OCI-LY3 (cell line): ENCODE data around the gene KAT6B.

Source experiments
- H2AFZ ChIP-seq: fragments of 200-600, 300-600 bp; shearing (Covaris generic); 2 replicates; pipeline ENCODE4 v1.6.0; 2014; ENCODE audit warnings: antibody characterized with exemption, low read depth, low read length
- H3K27ac ChIP-seq: fragments of 200-600, 300-600 bp; sonication (generic); 2 replicates; pipeline ENCODE4 v1.5.1; 2014; ENCODE audit warnings: mild to moderate bottlenecking, low read length, moderate library complexity, mixed read lengths
- H3K27me3 ChIP-seq: fragments of 200-600, 300-600 bp; sonication (generic); 2 replicates; pipeline ENCODE4 v1.6.1; 2014; ENCODE audit warnings: low read depth, low read length, mixed read lengths
- H3K36me3 ChIP-seq: fragments of 200-600, 300-600 bp; sonication (generic); replicated peaks from 2 replicates; pipeline ENCODE3; 2014; ENCODE audit warnings: low read depth, low read length, mixed read lengths
- H3K4me1 ChIP-seq: fragments of 300-600, 200-600 bp; sonication (generic); 2 replicates; pipeline ENCODE4 v1.6.1; 2014; ENCODE audit warnings: low read length, mixed read lengths
- H3K4me2 ChIP-seq: fragments of 200-600, 300-600 bp; sonication (generic); 2 replicates; pipeline ENCODE4 v1.6.1; 2014; ENCODE audit warnings: low read length, mixed read lengths
- H3K4me3 ChIP-seq: fragments of 300-600, 200-600 bp; sonication (generic); 2 replicates; pipeline ENCODE4 v1.5.1; 2014; ENCODE audit warnings: antibody characterized with exemption, mild to moderate bottlenecking, low read length, moderate library complexity
- H3K79me2 ChIP-seq: fragments of 300-600, 200-600 bp; shearing (Covaris generic); 2 replicates; pipeline ENCODE4 v1.6.1; 2014; ENCODE audit warnings: mild to moderate bottlenecking, low read length, mixed read lengths
- H3K9ac ChIP-seq: fragments of 300-600, 200-600 bp; shearing (Covaris generic); 2 replicates; pipeline ENCODE4 v1.6.0; 2014; ENCODE audit warnings: mild to moderate bottlenecking, low read length, moderate library complexity
- H3K9me3 ChIP-seq: fragments of 200-600, 300-600 bp; shearing (Covaris generic); 2 replicates; pipeline ENCODE4 v1.6.1; 2014; ENCODE audit warnings: low read length, mixed read lengths; ENCODE audit not compliant: insufficient read depth
- H4K20me1 ChIP-seq: fragments of 200-600, 300-600 bp; sonication (generic); 2 replicates; pipeline ENCODE4 v1.6.1; 2016; ENCODE audit warnings: low read length, mixed read lengths; ENCODE audit not compliant: insufficient read depth
- EZH2phosphoT487 ChIP-seq: fragments of 200-600 bp; shearing (Covaris generic); IDR thresholded peaks from 2 replicates; pipeline ENCODE4 v1.6.1; 2018; ENCODE audit warnings: antibody characterized with exemption, mixed run types, low read depth
- TF ChIP-seq, protein P1 (sequence below): fragments of 200-600, 300-600 bp; sonication (generic); IDR thresholded peaks from 2 replicates; pipeline ENCODE4 v1.5.1; 2014; ENCODE audit warnings: antibody characterized with exemption, low read length, low read depth

The KAT6B gene

DNA sequence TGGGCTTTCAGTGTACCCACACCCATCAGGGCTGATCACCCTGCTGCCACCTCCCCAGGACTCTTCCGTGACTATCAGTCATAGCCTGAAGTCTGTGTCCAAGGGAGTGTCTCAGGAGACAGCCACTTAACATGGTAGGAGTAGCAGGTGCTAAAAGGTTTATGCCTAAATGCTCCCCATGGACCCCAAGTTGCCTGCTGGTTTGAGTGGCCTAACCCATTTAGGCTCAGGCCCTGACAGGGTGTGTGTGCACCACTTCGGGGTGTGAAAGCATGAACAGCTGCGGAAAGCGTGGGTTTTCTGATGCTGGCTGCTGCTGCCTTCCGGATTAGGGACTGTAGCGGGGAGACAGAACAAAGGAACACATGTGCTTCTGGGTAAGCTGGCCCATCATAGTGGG, 191.9 kb downstream of the KAT6B start:
- H3K4me1 ChIP-seq: peaks cover 32% of the 10 kb centered on the region
- no peak overlapping the region for H3K4me3 ChIP-seq
- no peak overlapping the region for H3K4me2 ChIP-seq
- H3K27me3 ChIP-seq: no peaks in the 10 kb centered on the region
- H3K9me3 ChIP-seq: no peaks in the 10 kb centered on the region
- no peak overlapping the region for H3K9ac ChIP-seq
- no peaks in the 10 kb centered on the region for H3K79me2 ChIP-seq
- H4K20me1 ChIP-seq: no peaks in the 10 kb centered on the region
- H3K27ac ChIP-seq: no peak overlapping the region
- no peaks in the 10 kb centered on the region for H3K36me3 ChIP-seq
- TF ChIP-seq, protein P1, sequence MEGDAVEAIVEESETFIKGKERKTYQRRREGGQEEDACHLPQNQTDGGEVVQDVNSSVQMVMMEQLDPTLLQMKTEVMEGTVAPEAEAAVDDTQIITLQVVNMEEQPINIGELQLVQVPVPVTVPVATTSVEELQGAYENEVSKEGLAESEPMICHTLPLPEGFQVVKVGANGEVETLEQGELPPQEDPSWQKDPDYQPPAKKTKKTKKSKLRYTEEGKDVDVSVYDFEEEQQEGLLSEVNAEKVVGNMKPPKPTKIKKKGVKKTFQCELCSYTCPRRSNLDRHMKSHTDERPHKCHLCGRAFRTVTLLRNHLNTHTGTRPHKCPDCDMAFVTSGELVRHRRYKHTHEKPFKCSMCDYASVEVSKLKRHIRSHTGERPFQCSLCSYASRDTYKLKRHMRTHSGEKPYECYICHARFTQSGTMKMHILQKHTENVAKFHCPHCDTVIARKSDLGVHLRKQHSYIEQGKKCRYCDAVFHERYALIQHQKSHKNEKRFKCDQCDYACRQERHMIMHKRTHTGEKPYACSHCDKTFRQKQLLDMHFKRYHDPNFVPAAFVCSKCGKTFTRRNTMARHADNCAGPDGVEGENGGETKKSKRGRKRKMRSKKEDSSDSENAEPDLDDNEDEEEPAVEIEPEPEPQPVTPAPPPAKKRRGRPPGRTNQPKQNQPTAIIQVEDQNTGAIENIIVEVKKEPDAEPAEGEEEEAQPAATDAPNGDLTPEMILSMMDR: no peak
- no peak for TF ChIP-seq EZH2phosphoT487
- H2AFZ ChIP-seq: no peak overlapping the region

DNA sequence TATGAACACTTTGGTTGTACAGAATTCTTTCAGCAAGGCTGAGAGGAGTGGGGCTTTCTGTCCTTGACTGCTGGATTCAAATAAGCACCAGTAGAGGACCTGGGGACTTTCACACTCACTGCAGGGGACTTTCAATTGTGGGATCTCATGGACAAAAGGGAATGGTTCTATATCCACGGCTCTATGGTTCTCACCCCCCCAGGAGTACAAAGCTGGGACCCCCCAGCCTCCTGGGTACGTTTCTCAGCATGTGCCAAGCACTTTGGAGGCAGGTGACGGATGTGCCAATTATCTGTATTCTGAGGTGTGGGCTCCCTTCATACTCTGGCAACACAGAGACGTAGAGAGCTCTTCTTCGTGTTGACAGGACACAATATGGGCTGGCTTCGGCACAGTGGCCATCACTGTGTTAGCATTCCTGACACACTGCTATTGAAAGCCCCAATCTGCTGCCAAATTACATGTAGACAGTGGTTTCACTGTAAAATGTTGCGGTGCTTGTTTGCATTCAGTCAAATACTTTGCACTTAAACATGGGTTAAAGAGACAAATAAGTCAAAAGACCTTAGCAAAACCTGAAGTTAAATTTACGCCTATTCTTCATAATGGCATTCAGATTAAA, 192.4 kb downstream of the KAT6B start:
- no peak overlapping the region for H3K4me2 ChIP-seq
- no peaks in the 10 kb centered on the region for H4K20me1 ChIP-seq
- H3K79me2 ChIP-seq: no peaks in the 10 kb centered on the region
- H3K9me3 ChIP-seq: no peaks in the 10 kb centered on the region
- H3K9ac ChIP-seq: no peak overlapping the region
- H3K36me3 ChIP-seq: no peaks in the 10 kb centered on the region
- no peak overlapping the region for H3K27ac ChIP-seq
- no peaks in the 10 kb centered on the region for H3K27me3 ChIP-seq
- H2AFZ ChIP-seq: no peak overlapping the region
- H3K4me3 ChIP-seq: no peak overlapping the region
- TF ChIP-seq, protein P1: no peak
- peaks cover 27% of the 10 kb centered on the region for H3K4me1 ChIP-seq

DNA sequence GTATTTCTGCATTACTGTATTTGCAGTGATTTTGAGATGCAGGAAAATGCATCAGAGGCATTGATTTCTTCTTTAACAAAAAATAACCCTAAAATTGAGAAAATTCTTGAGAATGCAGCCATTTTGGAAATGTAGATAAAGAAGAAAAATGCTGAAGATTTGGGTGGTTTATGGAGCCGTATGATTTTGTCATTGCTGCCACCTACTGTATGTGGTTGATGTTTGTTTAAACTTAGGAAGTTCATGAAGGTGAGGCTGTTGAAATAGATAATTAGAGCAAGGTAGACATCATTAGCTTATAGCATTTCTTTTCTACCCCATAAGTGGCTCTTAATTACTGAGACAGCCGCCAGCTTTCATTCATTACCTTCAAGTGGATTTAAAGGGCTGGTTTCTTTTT, 193.0 kb downstream of the KAT6B start:
- no peak overlapping the region for H3K4me2 ChIP-seq
- H2AFZ ChIP-seq: no peak overlapping the region
- no peak overlapping the region for H3K9ac ChIP-seq
- H3K79me2 ChIP-seq: no peaks in the 10 kb centered on the region
- no peaks in the 10 kb centered on the region for H3K27me3 ChIP-seq
- no peaks in the 10 kb centered on the region for H4K20me1 ChIP-seq
- no peak overlapping the region for H3K27ac ChIP-seq
- peaks cover 23% of the 10 kb centered on the region for H3K4me1 ChIP-seq
- H3K4me3 ChIP-seq: no peak overlapping the region
- H3K36me3 ChIP-seq: no peaks in the 10 kb centered on the region
- TF ChIP-seq, protein P1: peak; percentile 58
- no peak for TF ChIP-seq EZH2phosphoT487
- no peaks in the 10 kb centered on the region for H3K9me3 ChIP-seq

DNA sequence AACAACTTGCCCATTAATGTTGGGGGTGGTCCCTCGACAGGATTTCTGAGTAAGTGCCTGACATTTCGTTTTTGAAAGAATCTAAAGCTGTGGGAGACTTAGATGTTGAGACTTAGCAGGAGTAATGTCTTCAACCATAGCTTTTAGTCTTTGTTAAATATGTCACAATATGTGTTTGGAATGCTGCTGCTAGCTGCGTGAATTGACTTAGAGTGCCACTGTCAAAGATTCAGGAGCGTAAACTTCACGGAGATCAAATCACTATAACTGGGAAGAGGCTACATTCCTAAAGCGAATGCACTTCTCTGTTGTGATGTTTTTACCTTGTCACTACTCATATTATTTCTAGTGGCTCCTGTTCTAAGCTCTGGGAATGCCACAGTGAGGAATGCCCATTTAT, 193.8 kb downstream of the KAT6B start:
- H3K9ac ChIP-seq: no peak overlapping the region
- H3K27ac ChIP-seq: no peak overlapping the region
- no peak for TF ChIP-seq EZH2phosphoT487
- TF ChIP-seq, protein P1: no peak

More for the DNA sequence above, 193.8 kb downstream of the KAT6B start:
- Histone ChIP-seq H3K4me1 (peaks cover 20% of the 10 kb centered on the region), H3K36me3 (no peaks in the 10 kb centered on the region), H3K4me3 (no peak overlapping the region), H2AFZ (no peak overlapping the region), H3K9me3 (no peaks in the 10 kb centered on the region), H3K79me2 (no peaks in the 10 kb centered on the region), H4K20me1 (no peaks in the 10 kb centered on the region), H3K4me2 (no peak overlapping the region), H3K27me3 (no peaks in the 10 kb centered on the region)
